ENCODE data around the gene NTM. TPM values are rescaled to one million over a fixed set of nuclear protein-coding genes. Genes with fewer than 3 reads are reported as not detected.

Gene NTM
- total RNA-seq, 6 donors from 2014 or later, result 4.1 to 151 (median 115) TPM

DNA sequence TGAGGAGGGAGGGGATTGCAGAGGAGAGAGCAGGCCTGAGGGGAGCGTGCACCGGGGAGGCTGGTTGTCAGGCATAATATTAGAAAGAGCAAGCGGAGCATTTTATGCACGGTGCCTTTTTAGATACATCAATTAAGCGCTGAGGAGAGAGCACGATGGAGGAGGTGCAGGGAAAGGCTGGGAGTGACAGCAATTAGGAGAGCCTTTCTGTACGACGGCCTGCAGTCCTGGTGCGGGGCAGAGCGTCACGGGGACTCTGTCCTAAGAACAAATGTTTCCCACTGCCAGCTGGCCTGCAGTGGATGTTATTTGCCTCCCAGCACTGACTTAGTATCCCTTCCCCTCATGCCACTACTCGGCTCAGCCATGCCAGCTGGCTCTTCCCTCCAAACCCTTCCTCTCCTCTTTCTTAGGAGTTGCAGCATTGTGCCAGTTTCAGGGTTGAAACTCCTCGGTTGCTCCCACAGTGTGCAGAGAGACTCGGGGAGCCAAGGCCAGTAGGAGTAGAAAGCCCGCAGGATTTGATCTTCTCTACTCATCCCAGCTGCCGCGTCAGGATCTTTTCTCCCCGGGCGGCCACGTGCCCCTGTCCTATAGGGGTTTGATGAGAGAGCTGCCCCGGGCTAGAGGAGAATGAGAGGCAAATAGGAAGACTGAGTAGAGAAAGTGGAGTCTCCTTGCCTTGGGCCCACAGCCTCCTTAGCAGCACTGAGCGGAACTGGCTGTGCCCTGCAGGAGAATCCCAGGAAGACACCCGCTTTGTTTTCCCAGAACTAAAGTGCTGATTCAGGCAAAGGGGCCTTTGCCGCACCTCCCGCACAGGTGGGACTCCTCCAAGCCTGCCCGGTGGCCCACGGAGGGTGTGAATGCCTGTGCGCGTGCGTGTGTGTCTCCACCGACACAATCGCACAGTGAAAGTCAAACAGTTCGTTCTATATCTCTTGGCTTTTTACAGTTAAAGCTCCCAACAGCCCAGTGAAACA lies 875.3 kb downstream of the NTM start:
- H3K4me3 ChIP-seq, result no peak overlapping the region
- H3K27me3 ChIP-seq, result no peaks in the 10 kb centered on the region
- WGBS, 2 donors, result 86 to 88% methylated on average over 32 to 33 of the region's 33 CpGs
- ATAC-seq (ENCODE audit: low FRiP score in 2 of 2), result no peak
- DNase-seq, result peak in 1 of 2 donors; percentile 58
- no peak overlapping the region for H3K27ac ChIP-seq
- no peaks in the 10 kb centered on the region for H3K36me3 ChIP-seq
- no peak for TF ChIP-seq POLR2AphosphoS5 (IDR thresholded peaks at IDR 0.05)
- TF ChIP-seq, protein P1, sequence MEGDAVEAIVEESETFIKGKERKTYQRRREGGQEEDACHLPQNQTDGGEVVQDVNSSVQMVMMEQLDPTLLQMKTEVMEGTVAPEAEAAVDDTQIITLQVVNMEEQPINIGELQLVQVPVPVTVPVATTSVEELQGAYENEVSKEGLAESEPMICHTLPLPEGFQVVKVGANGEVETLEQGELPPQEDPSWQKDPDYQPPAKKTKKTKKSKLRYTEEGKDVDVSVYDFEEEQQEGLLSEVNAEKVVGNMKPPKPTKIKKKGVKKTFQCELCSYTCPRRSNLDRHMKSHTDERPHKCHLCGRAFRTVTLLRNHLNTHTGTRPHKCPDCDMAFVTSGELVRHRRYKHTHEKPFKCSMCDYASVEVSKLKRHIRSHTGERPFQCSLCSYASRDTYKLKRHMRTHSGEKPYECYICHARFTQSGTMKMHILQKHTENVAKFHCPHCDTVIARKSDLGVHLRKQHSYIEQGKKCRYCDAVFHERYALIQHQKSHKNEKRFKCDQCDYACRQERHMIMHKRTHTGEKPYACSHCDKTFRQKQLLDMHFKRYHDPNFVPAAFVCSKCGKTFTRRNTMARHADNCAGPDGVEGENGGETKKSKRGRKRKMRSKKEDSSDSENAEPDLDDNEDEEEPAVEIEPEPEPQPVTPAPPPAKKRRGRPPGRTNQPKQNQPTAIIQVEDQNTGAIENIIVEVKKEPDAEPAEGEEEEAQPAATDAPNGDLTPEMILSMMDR (IDR thresholded peaks at IDR 0.05), result no peak
- no peaks in the 10 kb centered on the region for H3K9me3 ChIP-seq
- H3K4me1 ChIP-seq, result no peaks in the 10 kb centered on the region

DNA sequence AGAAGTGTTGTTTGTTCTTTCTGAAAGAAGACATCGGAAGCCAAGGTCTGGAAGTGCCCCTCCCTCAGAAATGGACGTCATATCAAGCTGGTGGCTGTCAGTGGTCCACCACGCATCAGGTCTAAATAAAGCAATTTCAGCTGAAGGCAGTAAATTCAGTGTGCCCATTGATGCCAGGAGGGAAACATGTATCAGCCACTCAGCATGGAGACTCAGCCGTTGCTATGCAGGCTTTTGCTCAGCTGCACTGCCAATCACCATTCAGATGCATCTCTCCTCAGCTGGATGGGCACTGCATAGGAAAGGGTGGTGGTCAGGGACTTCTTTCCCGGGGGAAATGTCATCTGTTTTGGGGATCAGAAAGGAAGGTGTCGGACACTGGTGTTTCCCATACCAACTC lies 878.2 kb downstream of the NTM start:
- no peaks in the 10 kb centered on the region for H3K36me3 ChIP-seq
- no peak for TF ChIP-seq EP300 (IDR thresholded peaks at IDR 0.05)
- no peak for TF ChIP-seq POLR2A (IDR thresholded peaks at IDR 0.05)
- TF ChIP-seq, protein P1 (IDR thresholded peaks at IDR 0.05), result no peak
- TF ChIP-seq POLR2AphosphoS5 (IDR thresholded peaks at IDR 0.05), result no peak
- no peak overlapping the region for H3K27ac ChIP-seq
- ATAC-seq (ENCODE audit: low FRiP score in 2 of 2) (no peak), DNase-seq (no peak)
- no peaks in the 10 kb centered on the region for H3K4me1 ChIP-seq
- no peaks in the 10 kb centered on the region for H3K9me3 ChIP-seq
- WGBS, 2 donors, result 66 to 96% methylated on average over 4 to 6 of the region's 6 CpGs
- H3K4me3 ChIP-seq, result no peak overlapping the region
- no peaks in the 10 kb centered on the region for H3K27me3 ChIP-seq

DNA sequence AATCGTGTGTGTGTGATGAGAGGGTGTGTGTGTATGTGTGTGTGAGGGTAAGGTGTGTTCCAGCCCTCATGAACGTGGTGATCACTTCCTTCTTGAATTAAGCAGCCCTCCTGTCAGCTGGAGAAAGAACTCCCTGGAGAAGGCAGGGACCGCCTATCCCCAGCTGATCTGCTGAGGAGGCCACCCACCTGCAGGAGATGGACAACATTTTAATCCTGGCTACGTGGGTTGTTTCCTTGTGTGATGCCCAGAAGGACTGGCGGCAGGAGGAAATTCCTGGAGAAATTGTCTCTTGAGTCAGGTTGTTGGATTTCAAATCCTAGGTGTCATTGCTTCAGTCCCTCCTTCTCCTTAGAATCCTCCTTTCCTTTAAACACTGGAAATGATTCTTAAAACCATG lies 878.8 kb downstream of the NTM start:
- Histone ChIP-seq H3K4me1 (no peaks in the 10 kb centered on the region), H3K27ac (no peak overlapping the region), H3K36me3 (no peaks in the 10 kb centered on the region), H3K27me3 (no peaks in the 10 kb centered on the region), H3K9me3 (no peaks in the 10 kb centered on the region), H3K4me3 (no peak overlapping the region)
- no peak for DNase-seq
- no peak for ATAC-seq (ENCODE audit: low FRiP score in 2 of 2)
- TF ChIP-seq, protein P1 (IDR thresholded peaks at IDR 0.05), result no peak
- TF ChIP-seq POLR2A (IDR thresholded peaks at IDR 0.05), result no peak
- TF ChIP-seq EP300 (IDR thresholded peaks at IDR 0.05), result no peak
- TF ChIP-seq POLR2AphosphoS5 (IDR thresholded peaks at IDR 0.05), result no peak
- 70 to 74% methylated on average over 5 of the region's 5 CpGs for WGBS, 2 donors

DNA sequence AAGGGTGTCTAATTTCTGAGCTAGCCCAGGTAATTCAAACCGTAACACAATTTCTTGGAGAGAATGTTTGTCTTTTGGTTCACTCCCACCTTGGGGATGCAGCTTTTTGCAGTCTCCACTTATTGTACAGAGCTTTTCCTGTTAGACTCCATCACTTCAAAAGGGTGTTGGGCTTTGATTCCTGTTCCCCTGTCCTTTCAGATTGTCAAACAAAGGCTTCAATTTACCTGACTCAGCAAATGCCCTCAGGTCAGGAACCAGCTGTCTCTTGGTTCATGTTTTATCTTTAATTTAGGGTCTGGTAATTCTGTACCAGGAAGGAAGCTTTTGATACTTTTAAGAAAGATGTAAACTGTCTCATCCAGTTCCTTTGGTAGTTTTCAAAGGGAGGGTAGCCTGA lies 880.6 kb downstream of the NTM start:
- WGBS, 2 donors, result 71 to 85% methylated on average over 1 of the region's 1 CpG
- TF ChIP-seq EP300 (IDR thresholded peaks at IDR 0.05) (no peak), POLR2A (IDR thresholded peaks at IDR 0.05) (no peak), POLR2AphosphoS5 (IDR thresholded peaks at IDR 0.05) (no peak)
- TF ChIP-seq, protein P1 (IDR thresholded peaks at IDR 0.05), result no peak
- H3K27me3 ChIP-seq, result no peaks in the 10 kb centered on the region
- no peaks in the 10 kb centered on the region for H3K4me1 ChIP-seq
- no peak overlapping the region for H3K27ac ChIP-seq
- ATAC-seq (ENCODE audit: low FRiP score in 2 of 2) (no peak), DNase-seq (no peak)
- no peak overlapping the region for H3K4me3 ChIP-seq
- no peaks in the 10 kb centered on the region for H3K9me3 ChIP-seq
- H3K36me3 ChIP-seq, result no peaks in the 10 kb centered on the region
